Endothelial cell of umbilical vein (primary cell): ENCODE results near the gene RBM39. TPM values are rescaled to one million over a fixed set of nuclear protein-coding genes. Genes with fewer than 3 reads are reported as not detected.
A peak's percentile ranks its signal among the peaks of the same experiment; 100 is the strongest.

ENCODE experiments used
- BruUV-seq: library from RNA; stranded (reverse); fragments of 400-500 nt; replicated peaks from 2 replicates; lab custom pipeline; 2021; lab: Mats Ljungman, UMichigan
- CTCF ChIA-PET: fragments of 300-600, 350-600 bp; sonication (Branson Sonifier 250); formaldehyde crosslinking; loops from one replicate; lab custom pipeline; 2021; ENCODE audit warnings: antibody characterized with exemption, inconsistent platforms; lab: Charles Lee
- POLR2A ChIA-PET: fragments of 300-600, 350-600 bp; sonication (Branson Sonifier 250); formaldehyde crosslinking; loops from one replicate; lab custom pipeline; 2021; ENCODE audit warnings: antibody characterized with exemption, inconsistent platforms; lab: Charles Lee
- DNase-seq: peaks from one replicate; pipeline ENCODE4 v3.0.0-alpha.2; 2011; ENCODE audit warnings: low read depth, low spot score
- FAIRE-seq: peaks from 2 replicates; lab custom pipeline; 2011; peaks lifted over from hg19 to GRCh38; lab: Jason Lieb, UNC
- H2AFZ ChIP-seq: 2 replicates; pipeline ENCODE4 v1.6.0; 2012; ENCODE audit warnings: low read depth, low read length, control low read depth, inconsistent platforms
- H3K27ac ChIP-seq: 2 replicates; pipeline ENCODE4 v1.5.1; 2011; ENCODE audit warnings: low read depth, mild to moderate bottlenecking, control low read depth, low read length, moderate library complexity; ENCODE audit not compliant: insufficient read depth
- H3K27me3 ChIP-seq, 2 experiments: 2 replicates each; pipeline versions ENCODE4 v1.6.0 to v1.6.1; 2011; ENCODE audit warnings: low read length in 2 of 2, mixed read lengths in 1 of 2; ENCODE audit not compliant: control insufficient read depth in 2 of 2, insufficient read depth in 2 of 2
- H3K36me3 ChIP-seq, 2 experiments: 2 replicates in 1 of 2; 3 replicates in 1 of 2; pipeline ENCODE4 v1.5.1; 2011; ENCODE audit warnings: low read length in 2 of 2, mild to moderate bottlenecking in 1 of 2, moderate library complexity in 1 of 2; ENCODE audit not compliant: control insufficient read depth in 2 of 2, insufficient read depth in 2 of 2; ENCODE audit errors: extremely low read depth in 1 of 2
- H3K4me1 ChIP-seq: 3 replicates; pipeline ENCODE4 v1.5.1; 2011; ENCODE audit warnings: mild to moderate bottlenecking, low read length; ENCODE audit not compliant: control insufficient read depth, insufficient read depth; ENCODE audit errors: extremely low read depth
- H3K4me2 ChIP-seq: 2 replicates; pipeline ENCODE4 v1.6.1; 2011; ENCODE audit warnings: low read length, control low read depth, mixed read lengths; ENCODE audit not compliant: insufficient read depth
- H3K4me3 ChIP-seq, 3 experiments: fragments of 200-600 bp in 1 of 3; sonication (generic), shearing (Covaris generic) in 1 of 3; replicated peaks in 1 of 3; 2 replicates each; pipeline ENCODE4 v1.5.1; 2011 to 2016; ENCODE audit warnings: control low read depth in 3 of 3, low read length in 3 of 3, mild to moderate bottlenecking in 2 of 3, inconsistent platforms in 1 of 3, low read depth in 1 of 3, moderate library complexity in 1 of 3; ENCODE audit not compliant: insufficient read depth in 1 of 3
- H3K79me2 ChIP-seq: 2 replicates; pipeline ENCODE4 v1.6.0; 2012; ENCODE audit warnings: low read length, inconsistent platforms; ENCODE audit not compliant: control insufficient read depth, insufficient read depth
- H3K9ac ChIP-seq: replicated peaks from 2 replicates; pipeline ENCODE3; 2011; ENCODE audit warnings: low read length, control low read depth; ENCODE audit not compliant: insufficient read depth; ENCODE audit errors: extremely low read depth
- H3K9me1 ChIP-seq: replicated peaks from 3 replicates; pipeline ENCODE4 v1.6.0; 2011; ENCODE audit warnings: mild to moderate bottlenecking, low read length; ENCODE audit not compliant: control insufficient read depth, insufficient read depth; ENCODE audit errors: extremely low read depth
- H3K9me3 ChIP-seq: replicated peaks from 2 replicates; pipeline ENCODE4 v1.5.1; 2012; ENCODE audit warnings: low read length, inconsistent platforms; ENCODE audit not compliant: control insufficient read depth, insufficient read depth
- H4K20me1 ChIP-seq: replicated peaks from 2 replicates; pipeline ENCODE3; 2011; ENCODE audit warnings: mild to moderate bottlenecking, low read length; ENCODE audit not compliant: control insufficient read depth, insufficient read depth; ENCODE audit errors: extremely low read depth
- EZH2 ChIP-seq: IDR thresholded peaks from 2 replicates; pipeline ENCODE4 v1.6.1; 2012; ENCODE audit warnings: borderline replicate concordance, low read depth, mild to moderate bottlenecking, moderate library complexity, low read length, inconsistent platforms; ENCODE audit not compliant: severe bottlenecking
- FOS ChIP-seq: IDR thresholded peaks from 2 replicates; pipeline ENCODE4 v1.6.1; 2011; ENCODE audit warnings: mild to moderate bottlenecking, low read length, moderate library complexity, borderline replicate concordance; ENCODE audit not compliant: insufficient read depth
- GATA2 ChIP-seq: IDR thresholded peaks from 2 replicates; pipeline ENCODE4 v1.7.0; 2011; ENCODE audit warnings: low read depth, mild to moderate bottlenecking, moderate library complexity, mixed read lengths, low read length; ENCODE audit not compliant: insufficient read length, insufficient read depth
- JUN ChIP-seq: IDR thresholded peaks from 2 replicates; pipeline ENCODE4 v1.6.1; 2011; ENCODE audit warnings: borderline replicate concordance, low read depth; ENCODE audit not compliant: insufficient read length, insufficient read depth
- MYC ChIP-seq: IDR thresholded peaks from one replicate; pipeline ENCODE4 v1.6.1; 2011; ENCODE audit warnings: mild to moderate bottlenecking, low read depth, low read length
- POLR2A ChIP-seq: IDR thresholded peaks from 2 replicates; pipeline ENCODE4 v1.6.1; 2012; ENCODE audit warnings: low read depth, mild to moderate bottlenecking, control low read depth, low read length
- POLR2AphosphoS5 ChIP-seq: IDR thresholded peaks from 2 replicates; pipeline ENCODE4 v1.6.1; 2012; ENCODE audit warnings: low read depth, mild to moderate bottlenecking, control low read depth, low read length, moderate library complexity; ENCODE audit not compliant: insufficient read depth
- dilution Hi-C: fragments of 300-500 bp; cut with MboI; formaldehyde crosslinking; loops from one replicate; pipeline ENCODE4 v1.15.0; 2019; ENCODE audit warnings: low sequenced_read_pairs; ENCODE audit not compliant: extremely low pct_ligation_motif_present
- intact Hi-C: fragments of 100-400 bp; cut with micrococcal nuclease; formaldehyde crosslinking; loops from one replicate; pipeline ENCODE4 v1.10.0; 2022
- polyA plus RNA-seq, 4 experiments: library from polyadenylated mRNA; depleted of rRNA in 3 of 4; stranded (reverse) in 3 of 4; unstranded in 1 of 4; fragments of >200 nt; gene quantifications; 2 replicates each; pipeline versions ENCODE4 v1.2.1 to v1.2.3, GENCODE V29; 2011 to 2012; ENCODE audit warnings: missing spikeins in 1 of 4
- total RNA-seq: library from RNA; stranded (reverse); gene quantifications from 2 replicates; pipeline ENCODE4 v1.2.3, GENCODE V29; 2021
- TF ChIP-seq, protein P1 (sequence below), 2 donors: IDR thresholded peaks; 1 replicate in 1 of 2; 2 replicates in 1 of 2; pipeline ENCODE4 v1.5.1; 2011; ENCODE audit warnings: low read length in 2 of 2, mild to moderate bottlenecking in 2 of 2, moderate library complexity in 2 of 2, control low read depth in 1 of 2, inconsistent platforms in 1 of 2, low read depth in 1 of 2; ENCODE audit not compliant: insufficient read depth in 1 of 2; ENCODE audit errors: extremely low read depth in 1 of 2
- TF ChIP-seq, protein P2 (sequence below): IDR thresholded peaks from 2 replicates; pipeline ENCODE4 v1.6.1; 2011; ENCODE audit not compliant: insufficient read depth, insufficient read length

Gene RBM39
- total and polyA plus RNA-seq, 2 donors (not counting 3 experiments of a cell fraction or from before 2014, with no cell fraction given) = 106 to 309 TPM

DNA sequence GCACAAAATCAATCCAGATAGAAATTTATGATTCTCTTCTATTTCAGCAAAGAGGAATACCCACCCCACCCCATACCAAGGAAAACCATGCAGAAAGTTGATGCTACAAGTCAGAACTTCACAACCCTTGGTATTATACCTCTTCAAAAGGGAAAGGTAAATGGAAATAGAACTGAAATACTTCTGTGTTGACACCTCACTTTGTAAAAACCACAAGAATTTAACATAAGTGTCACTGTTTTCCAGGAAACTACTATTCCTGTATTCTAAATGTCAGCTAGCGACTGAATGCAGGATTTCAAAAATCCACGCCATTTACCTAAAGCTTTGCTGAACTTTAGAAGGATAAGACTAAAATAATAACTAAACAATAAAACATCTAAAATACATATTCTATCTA, 81.0 kb downstream of the RBM39 start:
- BruUV-seq = no TSS peak
- Histone ChIP-seq H3K4me2 (peak overlapping the region; percentile 77), H3K4me1 (peaks cover 19% of the 10 kb centered on the region), H3K27me3 (no peaks in the 10 kb centered on the region), H3K27ac (no peak overlapping the region), H3K4me3 (peak overlapping the region in 1 of 3 experiments; percentile 81), H2AFZ (no peak overlapping the region), H4K20me1 (peaks cover 18% of the 10 kb centered on the region), H3K9me1 (no peaks in the 10 kb centered on the region), H3K79me2 (peaks cover 84% of the 10 kb centered on the region), H3K9me3 (no peaks in the 10 kb centered on the region), H3K9ac (peak overlapping the region; percentile 34), H3K36me3 (peaks cover 0 to 5% of the 10 kb centered on the region in 2 experiments)
- DNase-seq = no peak
- FAIRE-seq = no peak
- intact Hi-C loops (loop anchor here (5.0 kb wide), 1 partner anchor 81 kb away; the partner anchor contains the start of gene RBM39), dilution Hi-C loops (no loop called here)
- ChIA-PET POLR2A (interaction anchor here (1.1 kb wide), 1 partner anchor 38 kb away, joined by 3 read pairs; the partner anchor contains the start of genes NFS1 and ROMO1), CTCF (interaction anchor here (0.6 to 2.1 kb wide), 4 partner anchors 9 to 214 kb away, joined by 3 to 8 read pairs (median 3); no protein-coding TSS in a partner anchor)
- TF ChIP-seq POLR2A = no peak
- no peak for TF ChIP-seq EZH2
- no peak for TF ChIP-seq POLR2AphosphoS5
- TF ChIP-seq, protein P1, sequence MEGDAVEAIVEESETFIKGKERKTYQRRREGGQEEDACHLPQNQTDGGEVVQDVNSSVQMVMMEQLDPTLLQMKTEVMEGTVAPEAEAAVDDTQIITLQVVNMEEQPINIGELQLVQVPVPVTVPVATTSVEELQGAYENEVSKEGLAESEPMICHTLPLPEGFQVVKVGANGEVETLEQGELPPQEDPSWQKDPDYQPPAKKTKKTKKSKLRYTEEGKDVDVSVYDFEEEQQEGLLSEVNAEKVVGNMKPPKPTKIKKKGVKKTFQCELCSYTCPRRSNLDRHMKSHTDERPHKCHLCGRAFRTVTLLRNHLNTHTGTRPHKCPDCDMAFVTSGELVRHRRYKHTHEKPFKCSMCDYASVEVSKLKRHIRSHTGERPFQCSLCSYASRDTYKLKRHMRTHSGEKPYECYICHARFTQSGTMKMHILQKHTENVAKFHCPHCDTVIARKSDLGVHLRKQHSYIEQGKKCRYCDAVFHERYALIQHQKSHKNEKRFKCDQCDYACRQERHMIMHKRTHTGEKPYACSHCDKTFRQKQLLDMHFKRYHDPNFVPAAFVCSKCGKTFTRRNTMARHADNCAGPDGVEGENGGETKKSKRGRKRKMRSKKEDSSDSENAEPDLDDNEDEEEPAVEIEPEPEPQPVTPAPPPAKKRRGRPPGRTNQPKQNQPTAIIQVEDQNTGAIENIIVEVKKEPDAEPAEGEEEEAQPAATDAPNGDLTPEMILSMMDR (IDR thresholded peaks at IDR 0.05; ENCODE audit: extremely low read depth in 1 of 2, insufficient read depth in 1 of 2, low read depth in 1 of 2, low read length in 2 of 2) = no peak
- no peak for TF ChIP-seq FOS
- TF ChIP-seq, protein P2, sequence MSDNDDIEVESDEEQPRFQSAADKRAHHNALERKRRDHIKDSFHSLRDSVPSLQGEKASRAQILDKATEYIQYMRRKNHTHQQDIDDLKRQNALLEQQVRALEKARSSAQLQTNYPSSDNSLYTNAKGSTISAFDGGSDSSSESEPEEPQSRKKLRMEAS = no peak
- no peak for TF ChIP-seq JUN
- no peak for TF ChIP-seq GATA2
- no peak for TF ChIP-seq MYC
